HG03571 (cell line): Measurements from ENCODE around the gene CEP85L.

Experiments
- ATAC-seq: cut with Tn5 transposase; IDR thresholded peaks from one replicate; pipeline ENCODE4 v1.9.1; 2021; ENCODE audit not compliant: unreplicated experiment

Gene CEP85L

DNA sequence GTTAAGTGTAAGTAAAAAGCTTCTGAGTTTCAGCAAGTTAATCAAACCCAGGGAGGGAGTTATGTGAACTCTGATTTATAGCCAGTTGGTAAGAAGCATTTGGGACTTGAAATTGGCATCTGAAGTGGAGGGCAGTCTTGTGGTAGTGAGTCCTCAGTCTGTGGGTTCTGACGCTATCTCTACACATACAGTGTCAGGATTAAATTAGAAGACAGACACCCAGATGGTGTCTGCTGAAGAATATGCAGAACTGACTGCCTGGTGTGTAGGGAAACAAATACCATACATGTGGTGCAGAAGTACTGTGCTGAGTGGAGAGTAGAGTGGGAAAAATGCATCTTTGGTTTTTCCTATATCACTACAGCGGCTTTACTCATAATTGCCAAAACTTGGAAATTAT is 146.8 kb downstream of the CEP85L start:
- no peak for ATAC-seq

GRCh38 chr6:118502169-118502568 is 149.2 kb downstream of the CEP85L start:
- ATAC-seq, result no peak

- ATAC-seq, result no peak
These were observed 149.6 kb downstream of the CEP85L start for GRCh38 chr6:118501765-118502164.

GRCh38 chr6:118501099-118501498 is 150.3 kb downstream of the CEP85L start:
- no peak for ATAC-seq

GRCh38 chr6:118500130-118501015 is 151.0 kb downstream of the CEP85L start:
- ATAC-seq, result no peak

- no peak for ATAC-seq
These were observed 155.7 kb downstream of the CEP85L start for GRCh38 chr6:118495485-118496280.

DNA sequence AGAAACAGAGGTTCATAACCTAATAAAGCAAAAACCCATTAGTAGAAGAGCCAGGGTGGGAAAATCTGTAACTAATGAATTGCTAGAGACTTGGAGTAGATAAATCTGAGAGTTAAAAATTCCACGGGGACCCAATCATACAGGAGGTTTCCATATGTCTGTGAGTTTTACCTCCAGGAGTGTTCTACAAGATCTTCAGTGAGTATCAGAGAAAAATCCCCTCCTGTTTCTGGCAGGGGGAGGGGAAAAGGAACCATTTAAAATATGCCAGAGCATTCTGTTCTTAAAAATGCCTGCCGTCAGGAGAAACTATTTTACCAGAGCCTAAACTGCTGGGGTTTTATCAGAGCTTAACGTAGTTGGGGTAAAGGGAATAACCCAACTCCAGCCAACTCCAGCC is 157.3 kb downstream of the CEP85L start:
- no peak for ATAC-seq

DNA sequence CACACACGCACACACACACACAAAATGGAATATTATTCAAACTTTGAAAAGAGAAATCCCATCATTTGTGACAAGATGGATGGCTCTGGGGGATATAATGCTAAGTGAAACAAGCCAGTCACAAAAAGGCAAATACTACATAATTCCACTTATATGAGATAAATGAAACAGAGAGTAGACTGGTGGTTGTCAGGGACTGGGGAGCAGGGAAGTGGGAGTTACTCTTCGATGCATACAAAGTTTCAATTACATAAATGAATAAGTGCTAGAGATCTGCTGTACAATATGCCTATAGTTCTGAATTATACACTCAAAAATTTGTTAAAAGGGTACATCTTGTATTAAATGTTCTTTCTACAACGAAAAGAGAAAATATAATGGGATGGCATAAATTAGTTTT is 161.4 kb downstream of the CEP85L start:
- no peak for ATAC-seq

- ATAC-seq, result no peak
These were observed 162.8 kb downstream of the CEP85L start for GRCh38 chr6:118488631-118489030.

DNA sequence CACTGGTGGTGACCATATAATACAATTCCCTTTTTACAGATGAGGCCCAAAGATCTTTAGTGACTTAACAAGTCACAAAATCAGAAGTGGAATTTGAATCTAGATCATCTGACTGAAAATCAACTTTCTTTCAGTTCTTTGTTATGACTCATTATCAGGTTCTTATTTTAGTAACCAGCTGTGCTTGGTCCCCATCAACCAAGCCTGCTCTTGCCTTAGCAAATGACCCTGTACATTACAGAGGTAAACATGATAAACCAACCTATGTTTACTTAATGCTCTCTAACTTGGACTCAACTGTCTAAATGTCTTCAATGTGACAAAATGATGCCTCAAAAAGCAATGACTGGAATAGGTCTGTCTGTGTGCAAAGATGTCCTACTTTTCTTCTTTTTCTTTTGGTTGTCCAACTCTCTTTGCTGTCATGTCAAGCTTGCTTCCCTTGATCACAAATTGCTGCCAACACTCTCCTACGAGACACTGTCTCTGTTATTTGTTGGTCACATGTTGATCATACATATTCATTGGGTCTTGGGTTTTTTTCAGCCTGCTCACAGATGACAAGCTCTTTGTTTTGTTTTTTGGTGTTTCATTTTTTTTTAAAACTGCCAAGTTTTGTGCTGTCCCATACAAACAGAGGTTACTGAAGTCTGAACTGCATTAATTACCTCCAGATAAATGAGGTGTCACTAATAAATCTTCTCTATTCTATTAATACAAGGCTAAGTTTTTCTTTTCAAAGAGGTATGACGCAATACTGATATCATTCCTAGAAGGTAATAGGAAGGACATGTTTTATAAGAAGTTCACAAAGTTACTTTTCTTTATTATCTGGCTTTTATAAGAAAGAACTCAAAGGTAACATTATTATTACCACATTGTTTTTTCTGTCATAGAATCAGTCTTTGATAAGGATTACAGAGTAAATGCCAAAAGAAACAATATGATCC is 165.5 kb downstream of the CEP85L start:
- ATAC-seq, result peak; percentile 87

DNA sequence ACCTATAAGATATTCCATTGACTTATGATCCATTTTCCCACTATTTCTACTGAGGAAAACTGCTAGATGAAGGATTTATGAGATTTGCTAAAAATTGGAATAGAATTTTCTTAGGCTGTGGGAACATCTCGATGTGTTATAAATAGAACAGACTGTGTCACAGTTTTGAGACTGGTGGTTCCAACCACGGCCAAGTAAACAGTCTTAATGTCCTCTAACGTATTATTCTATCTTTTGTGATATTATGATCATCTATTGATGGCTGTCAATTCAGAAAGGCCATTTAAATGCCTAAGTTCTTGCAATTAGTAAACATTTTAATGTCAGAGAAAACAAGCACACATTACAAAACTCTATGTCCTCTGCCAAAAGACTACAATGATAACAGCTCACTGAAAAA is 174.8 kb downstream of the CEP85L start:
- ATAC-seq, result no peak

- no peak for ATAC-seq
These were observed 178.1 kb downstream of the CEP85L start for GRCh38 chr6:118473266-118473665.

DNA sequence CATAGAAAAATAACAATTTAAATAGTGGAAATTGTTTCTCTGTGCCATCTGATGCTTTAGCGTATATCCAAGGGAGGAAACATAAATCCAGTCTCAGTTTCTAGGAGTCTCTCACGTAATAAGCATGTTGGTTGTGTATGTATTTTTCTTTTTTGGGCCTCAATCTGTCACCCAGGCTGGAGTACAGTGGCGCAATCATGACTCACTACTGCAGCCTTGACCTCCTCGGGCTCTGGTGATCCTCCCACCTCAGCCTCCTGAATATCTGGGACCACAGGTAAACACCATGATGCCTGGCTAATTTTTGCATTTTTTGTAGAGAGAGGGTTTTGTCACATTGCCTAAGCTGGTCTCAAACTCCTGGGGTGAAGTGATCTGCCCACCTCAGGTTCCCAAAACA is 181.9 kb downstream of the CEP85L start:
- ATAC-seq, result no peak

GRCh38 chr6:118468682-118469465 is 182.5 kb downstream of the CEP85L start:
- no peak for ATAC-seq

DNA sequence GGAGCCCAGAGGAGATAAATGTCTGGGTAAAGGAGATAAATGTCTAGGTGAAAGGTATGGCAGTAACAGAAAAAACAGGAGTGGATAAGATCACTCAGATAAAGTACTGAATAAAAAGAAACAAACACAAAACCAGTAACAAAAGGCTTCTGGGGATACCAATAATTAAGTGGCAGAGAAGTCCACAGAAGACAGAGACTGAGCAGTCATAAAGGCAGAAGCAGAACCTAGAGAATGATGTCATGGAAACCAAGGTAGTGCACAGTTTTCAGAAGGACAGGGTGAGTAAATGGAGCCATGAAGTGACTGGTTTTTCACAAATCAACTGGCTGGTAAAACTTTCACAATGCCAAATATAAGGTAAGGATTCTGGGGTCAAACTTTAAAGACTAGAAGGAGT is 184.2 kb downstream of the CEP85L start:
- no peak for ATAC-seq

GRCh38 chr6:118464620-118465019 is 186.8 kb downstream of the CEP85L start:
- no peak for ATAC-seq

DNA sequence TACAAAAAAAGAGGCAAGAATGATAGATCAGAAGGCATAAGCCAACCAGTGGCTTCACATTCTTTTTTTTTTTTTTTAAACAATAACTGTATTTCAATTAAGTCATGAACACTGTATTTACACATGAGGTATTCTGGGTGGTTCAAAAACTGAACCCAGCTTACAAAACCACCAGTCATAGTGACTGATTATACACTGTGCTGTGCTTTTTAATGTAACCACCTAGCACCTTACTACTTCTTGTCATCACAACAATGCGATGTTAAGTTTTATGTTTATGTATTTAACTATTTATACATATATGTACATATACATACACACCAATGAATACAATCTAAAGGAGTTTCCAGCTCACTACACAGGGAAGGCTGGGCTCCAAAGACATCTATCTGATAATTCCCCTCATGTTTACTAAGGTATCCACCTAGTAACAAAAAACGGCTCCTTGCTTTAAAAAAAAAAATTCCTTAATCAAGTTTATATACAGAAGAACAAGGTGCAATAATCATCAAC is 190.4 kb downstream of the CEP85L start:
- ATAC-seq, result no peak

- no peak for ATAC-seq
These were observed 194.4 kb downstream of the CEP85L start for GRCh38 chr6:118456982-118457381.

DNA sequence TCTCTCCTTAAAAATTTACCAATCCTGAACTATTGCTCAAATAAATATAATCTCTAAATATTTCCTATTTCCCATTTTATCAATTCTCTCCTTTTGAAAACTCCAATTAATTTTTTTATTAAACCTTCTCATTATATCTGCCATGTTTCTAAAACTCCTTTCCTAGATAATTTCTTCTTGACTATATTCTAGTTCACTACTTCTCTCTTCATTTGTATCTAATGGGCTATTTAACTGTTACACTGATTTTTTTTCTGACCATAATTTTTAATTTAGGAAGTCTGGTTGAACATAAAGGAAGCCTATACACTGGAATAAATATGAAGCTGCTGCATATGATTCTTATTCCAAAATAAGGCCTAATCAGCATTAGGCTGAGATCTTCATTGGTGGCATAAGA is 199.6 kb downstream of the CEP85L start:
- no peak for ATAC-seq

DNA sequence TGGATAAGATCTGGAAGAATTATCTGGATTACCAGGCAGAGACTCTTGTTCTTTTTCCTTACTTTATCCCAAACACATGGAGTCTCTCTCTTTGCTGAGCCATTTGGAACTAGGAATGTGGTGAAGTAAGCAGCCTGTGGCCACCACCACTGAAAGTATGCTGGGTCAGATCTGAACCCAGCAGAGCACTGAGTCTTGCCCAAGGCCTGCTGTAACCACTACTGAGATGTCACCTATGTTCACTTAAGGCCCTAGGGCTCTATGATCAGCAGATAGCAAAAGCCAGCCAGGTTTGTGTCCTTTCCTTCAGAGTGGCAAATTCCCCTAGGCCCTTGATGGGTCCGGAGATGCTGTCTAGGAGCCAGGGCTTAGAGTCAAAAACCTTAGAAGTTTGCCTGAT is 206.6 kb downstream of the CEP85L start:
- ATAC-seq, result no peak
